IMR-90 (cell line): Measurements from ENCODE around the gene CFD.

Experiments used
- CHD1 ChIP-seq: IDR thresholded peaks from 2 replicates; pipeline ENCODE4 v1.6.1; 2012; ENCODE audit warnings: low read depth, low read length, improper control_type of control experiment
- CTCF ChIP-seq: conservative IDR thresholded peaks from 2 replicates; pipeline ENCODE4 v1.5.1; 2012; ENCODE audit warnings: mild to moderate bottlenecking, low read depth, low read length, improper control_type of control experiment
- POLR2A ChIP-seq: IDR thresholded peaks from 2 replicates; pipeline ENCODE4 v1.6.1; 2012; ENCODE audit warnings: mild to moderate bottlenecking, low read depth, low read length

- TF ChIP-seq CTCF (no peak), POLR2A (no peak), CHD1 (no peak)
Measured at GRCh38 chr19:852136-853013, 7.1 kb upstream of the CFD start, which contains the start of gene ELANE.
